Heart left ventricle (tissue), 13 donors: ENCODE data around the gene PHACTR1.

Source experiments
- CTCF ChIP-seq, 12 donors: fragments of 200-600 bp; sonication (generic) in 4 of 12; IDR thresholded peaks; one replicate each; pipeline versions ENCODE4 v1.5.0 to v1.8.0; 2018 to 2022; ENCODE audit warnings: antibody characterized with exemption in 12 of 12, mild to moderate bottlenecking in 5 of 12
- POLR2A ChIP-seq, 2 donors: fragments of 450-650 bp; IDR thresholded peaks; one replicate each; pipeline ENCODE4 v1.6.1; 2017; ENCODE audit warnings: antibody characterized with exemption in 2 of 2, mild to moderate bottlenecking in 2 of 2, moderate library complexity in 2 of 2
- donor health status: ischemic (EF 13 %, LVEDD 7.1; RV severe dilation, severe dysfunction).
- donor health status: DM: no; HTN: yes; CAD: no.
- donor health status: DM: no; HTN: no; CAD: no.
- donor health status: ischemic (EF 25% LVEDD 6.9; RV normal size, moderate dysfunction).
- donor health status: ischemic (EF 25% LVEDD 5.7; RV mildly dilated, moderate dysfunction).
- donor health status: ischemic (EF 35%, LVEDD 5.7; RV mildly dilated, moderate dysfunction).
- donor health status: nonischemic (EF 11% LVEDD 7.7; RV severe dilation, severe dysfunction).
- donor health status: DM: yes; HTN: yes; CAD: no.
- donor health status: PGD.
- donor health status: ischemic (EF 29% LVEDD 5.4; RV normal size, mild dysfunction).
- donor health status: nonischemic (EF 23%, LVEDD 6.1; RV moderate dilation, normal function).

GRCh38 chr6:13177664-13178063 is 461.1 kb downstream of the PHACTR1 start:
- TF ChIP-seq CTCF (IDR thresholded peaks at IDR 0.05) (no peak), POLR2A (IDR thresholded peaks at IDR 0.05) (no peak)
